ENCODE results near the gene TMEM108.

DNA sequence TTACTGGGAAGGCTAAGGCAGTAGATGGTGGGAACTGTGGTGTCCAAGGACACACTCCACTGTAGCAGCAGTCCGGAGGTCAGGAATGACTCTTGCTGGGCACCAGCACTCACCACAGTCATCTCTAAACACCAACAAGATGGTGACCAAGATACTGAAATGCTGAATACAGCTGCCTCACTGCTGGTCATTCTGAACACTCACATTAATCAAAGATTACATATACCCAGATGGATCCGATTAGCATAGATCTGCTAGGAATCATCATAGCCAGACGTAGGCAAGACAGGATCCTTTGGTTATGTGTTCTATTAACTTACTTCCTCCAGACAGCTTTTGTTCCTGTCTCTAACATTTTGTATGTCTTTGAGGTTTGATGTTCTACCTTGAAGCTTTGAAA is 226.7 kb downstream of the TMEM108 start:
- TF ChIP-seq MXI1 (conservative IDR thresholded peaks at IDR 0.05; ENCODE audit: poor library complexity, severe bottlenecking) (no peak), RAD21 (conservative IDR thresholded peaks at IDR 0.05) (no peak)
- TF ChIP-seq, protein P1, sequence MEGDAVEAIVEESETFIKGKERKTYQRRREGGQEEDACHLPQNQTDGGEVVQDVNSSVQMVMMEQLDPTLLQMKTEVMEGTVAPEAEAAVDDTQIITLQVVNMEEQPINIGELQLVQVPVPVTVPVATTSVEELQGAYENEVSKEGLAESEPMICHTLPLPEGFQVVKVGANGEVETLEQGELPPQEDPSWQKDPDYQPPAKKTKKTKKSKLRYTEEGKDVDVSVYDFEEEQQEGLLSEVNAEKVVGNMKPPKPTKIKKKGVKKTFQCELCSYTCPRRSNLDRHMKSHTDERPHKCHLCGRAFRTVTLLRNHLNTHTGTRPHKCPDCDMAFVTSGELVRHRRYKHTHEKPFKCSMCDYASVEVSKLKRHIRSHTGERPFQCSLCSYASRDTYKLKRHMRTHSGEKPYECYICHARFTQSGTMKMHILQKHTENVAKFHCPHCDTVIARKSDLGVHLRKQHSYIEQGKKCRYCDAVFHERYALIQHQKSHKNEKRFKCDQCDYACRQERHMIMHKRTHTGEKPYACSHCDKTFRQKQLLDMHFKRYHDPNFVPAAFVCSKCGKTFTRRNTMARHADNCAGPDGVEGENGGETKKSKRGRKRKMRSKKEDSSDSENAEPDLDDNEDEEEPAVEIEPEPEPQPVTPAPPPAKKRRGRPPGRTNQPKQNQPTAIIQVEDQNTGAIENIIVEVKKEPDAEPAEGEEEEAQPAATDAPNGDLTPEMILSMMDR (IDR thresholded peaks at IDR 0.05; ENCODE audit: poor library complexity, severe bottlenecking): no peak

Measured in neural cell (in vitro differentiated cells).